ENCODE results near the gene STXBP6.

Gene STXBP6

GRCh38 chr14:24895243-24895583, 154.7 kb downstream of the STXBP6 start:
- Histone ChIP-seq H3K4me3 (ENCODE audit: low read length) (no peak overlapping the region), H3K36me3 (ENCODE audit: control insufficient read depth, insufficient read depth, low read length) (no peaks in the 10 kb centered on the region), H3K27me3 (ENCODE audit: control insufficient read depth, insufficient read depth, low read length) (no peaks in the 10 kb centered on the region), H3K9ac (ENCODE audit: low read length) (no peak overlapping the region), H3K4me1 (ENCODE audit: control insufficient read depth, insufficient read depth, low read length) (no peaks in the 10 kb centered on the region), H3K9me3 (ENCODE audit: control insufficient read depth, low read length) (no peaks in the 10 kb centered on the region)

GRCh38 chr14:24894583-24895242, 155.2 kb downstream of the STXBP6 start:
- no peak overlapping the region for H3K9ac ChIP-seq (ENCODE audit: low read length)
- no peaks in the 10 kb centered on the region for H3K27me3 ChIP-seq (ENCODE audit: control insufficient read depth, insufficient read depth, low read length)
- H3K9me3 ChIP-seq (ENCODE audit: control insufficient read depth, low read length), result no peaks in the 10 kb centered on the region
- no peak overlapping the region for H3K4me3 ChIP-seq (ENCODE audit: low read length)
- H3K36me3 ChIP-seq (ENCODE audit: control insufficient read depth, insufficient read depth, low read length), result no peaks in the 10 kb centered on the region
- H3K4me1 ChIP-seq (ENCODE audit: control insufficient read depth, insufficient read depth, low read length), result no peaks in the 10 kb centered on the region

DNA sequence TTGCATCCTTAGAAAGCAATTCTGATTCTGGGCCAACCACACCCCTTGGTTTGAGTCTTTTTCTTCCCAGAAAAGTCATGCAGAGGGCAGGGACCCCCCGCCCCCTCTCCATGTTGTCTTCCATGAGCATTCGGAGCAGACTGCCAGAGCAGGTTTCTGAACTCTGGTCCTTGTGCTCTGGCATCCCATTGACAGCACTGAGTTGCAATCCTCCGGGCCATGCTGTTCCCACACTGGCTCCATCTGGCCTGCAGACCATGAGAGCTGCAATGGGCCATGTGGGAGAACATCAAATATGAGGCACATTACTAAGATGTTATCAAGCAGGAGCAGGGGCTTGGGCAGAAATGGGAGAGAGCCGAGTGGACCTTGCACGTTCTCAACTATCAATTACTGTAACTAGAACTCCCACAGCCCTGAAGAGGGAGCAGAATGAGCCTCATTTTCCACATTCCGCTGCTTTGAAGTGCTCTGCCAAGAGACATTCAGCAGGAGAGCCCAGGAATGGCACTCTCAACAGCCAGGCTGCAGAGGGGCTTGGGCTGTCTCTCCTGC, 157.4 kb downstream of the STXBP6 start:
- no peaks in the 10 kb centered on the region for H3K27me3 ChIP-seq (ENCODE audit: control insufficient read depth, insufficient read depth, low read length)
- H3K4me3 ChIP-seq (ENCODE audit: low read length), result no peak overlapping the region
- H3K4me1 ChIP-seq (ENCODE audit: control insufficient read depth, insufficient read depth, low read length), result no peaks in the 10 kb centered on the region
- H3K9me3 ChIP-seq (ENCODE audit: control insufficient read depth, low read length), result no peaks in the 10 kb centered on the region
- H3K36me3 ChIP-seq (ENCODE audit: control insufficient read depth, insufficient read depth, low read length), result no peaks in the 10 kb centered on the region
- no peak overlapping the region for H3K9ac ChIP-seq (ENCODE audit: low read length)

GRCh38 chr14:24891987-24892496, 157.9 kb downstream of the STXBP6 start:
- Histone ChIP-seq H3K9ac (ENCODE audit: low read length) (no peak overlapping the region), H3K27me3 (ENCODE audit: control insufficient read depth, insufficient read depth, low read length) (no peaks in the 10 kb centered on the region), H3K9me3 (ENCODE audit: control insufficient read depth, low read length) (no peaks in the 10 kb centered on the region), H3K36me3 (ENCODE audit: control insufficient read depth, insufficient read depth, low read length) (no peaks in the 10 kb centered on the region), H3K4me1 (ENCODE audit: control insufficient read depth, insufficient read depth, low read length) (no peaks in the 10 kb centered on the region), H3K4me3 (ENCODE audit: low read length) (no peak overlapping the region)

- Histone ChIP-seq H3K4me3 (ENCODE audit: low read length) (no peak overlapping the region), H3K9ac (ENCODE audit: low read length) (no peak overlapping the region), H3K9me3 (ENCODE audit: control insufficient read depth, low read length) (no peaks in the 10 kb centered on the region), H3K36me3 (ENCODE audit: control insufficient read depth, insufficient read depth, low read length) (no peaks in the 10 kb centered on the region), H3K27me3 (ENCODE audit: control insufficient read depth, insufficient read depth, low read length) (no peaks in the 10 kb centered on the region), H3K4me1 (ENCODE audit: control insufficient read depth, insufficient read depth, low read length) (no peaks in the 10 kb centered on the region)
Observed at GRCh38 chr14:24890716-24891115, 159.2 kb downstream of the STXBP6 start.

DNA sequence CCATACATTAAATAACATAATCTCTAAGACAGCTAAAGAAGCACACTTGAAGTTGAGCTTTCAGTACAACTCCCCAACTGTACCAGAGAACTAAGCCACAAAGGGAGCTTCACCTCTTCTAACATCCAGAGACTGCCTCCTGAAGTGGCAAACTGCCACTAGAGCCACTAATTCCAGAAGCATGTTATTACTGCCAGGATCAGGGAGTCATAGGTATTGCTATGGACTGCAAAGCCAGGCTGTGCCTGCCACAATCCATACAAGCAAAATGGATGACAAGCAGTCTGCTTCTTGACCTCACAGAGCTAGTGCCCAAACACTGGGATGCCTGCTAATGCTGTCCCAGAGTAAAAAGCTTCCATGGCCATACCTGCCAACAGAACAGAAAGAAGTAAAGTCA, 160.1 kb downstream of the STXBP6 start:
- Histone ChIP-seq H3K4me3 (ENCODE audit: low read length) (no peak overlapping the region), H3K9me3 (ENCODE audit: control insufficient read depth, low read length) (no peaks in the 10 kb centered on the region), H3K36me3 (ENCODE audit: control insufficient read depth, insufficient read depth, low read length) (no peaks in the 10 kb centered on the region), H3K9ac (ENCODE audit: low read length) (no peak overlapping the region), H3K4me1 (ENCODE audit: control insufficient read depth, insufficient read depth, low read length) (no peaks in the 10 kb centered on the region), H3K27me3 (ENCODE audit: control insufficient read depth, insufficient read depth, low read length) (no peaks in the 10 kb centered on the region)

DNA sequence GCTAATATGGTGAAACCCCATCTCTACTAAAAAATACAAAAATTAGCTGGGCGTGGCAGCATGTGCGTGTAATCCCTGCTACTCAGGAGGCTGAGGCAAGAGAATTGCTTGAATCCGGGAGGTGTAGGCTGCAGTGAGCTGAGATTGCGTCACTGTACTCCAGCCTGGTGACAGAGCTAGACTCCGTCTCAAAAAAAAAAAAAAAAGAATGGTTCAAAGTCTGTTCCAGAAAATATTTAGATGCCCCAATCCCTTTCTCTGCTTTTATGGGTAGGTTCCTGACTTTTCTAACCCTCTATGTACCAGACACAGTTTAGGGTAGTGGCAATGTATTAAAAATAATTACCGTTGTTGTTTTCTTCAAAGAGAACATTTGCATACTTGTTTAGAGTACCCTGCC, 161.4 kb downstream of the STXBP6 start:
- H3K9me3 ChIP-seq (ENCODE audit: control insufficient read depth, low read length), result no peaks in the 10 kb centered on the region
- H3K27me3 ChIP-seq (ENCODE audit: control insufficient read depth, insufficient read depth, low read length), result no peaks in the 10 kb centered on the region
- no peak overlapping the region for H3K4me3 ChIP-seq (ENCODE audit: low read length)
- H3K9ac ChIP-seq (ENCODE audit: low read length), result no peak overlapping the region
- H3K36me3 ChIP-seq (ENCODE audit: control insufficient read depth, insufficient read depth, low read length), result no peaks in the 10 kb centered on the region
- no peaks in the 10 kb centered on the region for H3K4me1 ChIP-seq (ENCODE audit: control insufficient read depth, insufficient read depth, low read length)

- H3K4me3 ChIP-seq (ENCODE audit: low read length), result no peak overlapping the region
Observed at GRCh38 chr14:24887623-24888304, 162.2 kb downstream of the STXBP6 start.

DNA sequence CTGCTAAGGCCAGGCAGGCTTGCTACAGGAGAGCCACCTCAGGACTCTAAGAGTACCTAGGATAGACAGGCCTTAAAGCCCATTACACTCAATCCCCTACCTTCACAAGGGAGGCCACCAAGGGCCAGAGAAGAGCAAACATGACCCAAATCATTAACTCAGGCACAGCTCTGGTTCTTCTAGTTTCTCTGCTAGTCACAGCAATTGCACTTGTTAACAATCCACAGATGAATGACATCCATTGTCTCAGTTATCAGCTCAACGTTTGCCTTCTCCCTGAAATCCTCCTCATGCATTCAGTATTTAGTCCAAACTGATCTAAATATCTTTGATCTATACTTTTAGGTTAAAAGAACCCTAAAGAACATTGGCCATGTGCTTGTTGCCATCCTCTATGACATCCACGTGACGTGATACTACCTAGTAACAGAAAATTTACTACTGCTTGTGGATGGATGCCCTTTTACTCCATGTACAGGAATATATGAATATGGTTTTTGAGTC, 164.5 kb downstream of the STXBP6 start:
- Histone ChIP-seq H3K9me3 (ENCODE audit: control insufficient read depth, low read length) (no peaks in the 10 kb centered on the region), H3K9ac (ENCODE audit: low read length) (no peak overlapping the region), H3K4me1 (ENCODE audit: control insufficient read depth, insufficient read depth, low read length) (no peaks in the 10 kb centered on the region), H3K4me3 (ENCODE audit: low read length) (no peak overlapping the region), H3K27me3 (ENCODE audit: control insufficient read depth, insufficient read depth, low read length) (no peaks in the 10 kb centered on the region), H3K36me3 (ENCODE audit: control insufficient read depth, insufficient read depth, low read length) (no peaks in the 10 kb centered on the region)

More at GRCh38 chr14:24887623-24888304, 162.2 kb downstream of the STXBP6 start:
- H3K9ac ChIP-seq (ENCODE audit: low read length), result no peak overlapping the region
- no peaks in the 10 kb centered on the region for H3K27me3 ChIP-seq (ENCODE audit: control insufficient read depth, insufficient read depth, low read length)
- H3K4me1 ChIP-seq (ENCODE audit: control insufficient read depth, insufficient read depth, low read length), result no peaks in the 10 kb centered on the region
- no peaks in the 10 kb centered on the region for H3K9me3 ChIP-seq (ENCODE audit: control insufficient read depth, low read length)
- no peaks in the 10 kb centered on the region for H3K36me3 ChIP-seq (ENCODE audit: control insufficient read depth, insufficient read depth, low read length)

GRCh38 chr14:24883576-24883975, 166.4 kb downstream of the STXBP6 start:
- Histone ChIP-seq H3K36me3 (ENCODE audit: control insufficient read depth, insufficient read depth, low read length) (no peaks in the 10 kb centered on the region), H3K4me3 (ENCODE audit: low read length) (no peak overlapping the region)

GRCh38 chr14:24881116-24881893, 168.6 kb downstream of the STXBP6 start:
- Histone ChIP-seq H3K4me3 (ENCODE audit: low read length) (no peak overlapping the region), H3K9me3 (ENCODE audit: control insufficient read depth, low read length) (no peaks in the 10 kb centered on the region), H3K27me3 (ENCODE audit: control insufficient read depth, insufficient read depth, low read length) (no peaks in the 10 kb centered on the region), H3K36me3 (ENCODE audit: control insufficient read depth, insufficient read depth, low read length) (no peaks in the 10 kb centered on the region), H3K9ac (ENCODE audit: low read length) (no peak overlapping the region), H3K4me1 (ENCODE audit: control insufficient read depth, insufficient read depth, low read length) (peaks cover 3% of the 10 kb centered on the region)

More at GRCh38 chr14:24883576-24883975, 166.4 kb downstream of the STXBP6 start:
- Histone ChIP-seq H3K9me3 (ENCODE audit: control insufficient read depth, low read length) (no peaks in the 10 kb centered on the region), H3K4me1 (ENCODE audit: control insufficient read depth, insufficient read depth, low read length) (no peaks in the 10 kb centered on the region), H3K9ac (ENCODE audit: low read length) (no peak overlapping the region), H3K27me3 (ENCODE audit: control insufficient read depth, insufficient read depth, low read length) (no peaks in the 10 kb centered on the region)

DNA sequence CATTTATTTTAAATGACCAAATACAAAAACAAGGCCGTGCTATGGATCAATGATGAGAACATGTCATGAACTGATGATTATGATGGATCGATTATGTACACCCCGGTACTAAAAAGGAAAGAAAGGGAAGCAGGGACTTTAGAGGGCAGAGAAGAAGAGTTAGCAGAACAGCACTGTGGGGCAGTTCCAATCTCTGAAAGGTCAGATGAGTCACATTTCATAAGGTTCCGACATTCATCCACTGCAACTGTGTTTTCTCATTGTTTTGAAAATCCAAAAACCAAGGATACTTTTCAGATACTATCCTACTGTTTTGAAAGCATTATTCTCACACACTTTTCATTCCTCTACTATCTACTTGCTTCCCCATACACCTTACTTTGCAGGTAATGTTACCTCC, 169.3 kb downstream of the STXBP6 start:
- H3K27me3 ChIP-seq (ENCODE audit: control insufficient read depth, insufficient read depth, low read length), result no peaks in the 10 kb centered on the region
- no peak overlapping the region for H3K4me3 ChIP-seq (ENCODE audit: low read length)
- H3K9ac ChIP-seq (ENCODE audit: low read length), result no peak overlapping the region
- no peaks in the 10 kb centered on the region for H3K9me3 ChIP-seq (ENCODE audit: control insufficient read depth, low read length)
- H3K4me1 ChIP-seq (ENCODE audit: control insufficient read depth, insufficient read depth, low read length), result peaks cover 9% of the 10 kb centered on the region
- H3K36me3 ChIP-seq (ENCODE audit: control insufficient read depth, insufficient read depth, low read length), result no peaks in the 10 kb centered on the region

Data from mucosa of stomach (tissue), 1 donor.